Posterior vena cava (tissue), 2 donors: Measurements from ENCODE around the gene GTPBP3. TPM values are rescaled to one million over a fixed set of nuclear protein-coding genes. Genes with fewer than 3 reads are reported as not detected.

Experiments
- DNase-seq: peaks from one replicate; pipeline ENCODE4 v3.0.0-alpha.2; 2020; ENCODE audit warnings: low spot score
- intact Hi-C, 2 donors: fragments of 100-400 bp; cut with DNase I; formaldehyde crosslinking; loops; one replicate each; pipeline versions ENCODE4 v1.14.1 to v1.14.2; 2022 to 2023
- total RNA-seq, 2 donors: library from RNA; stranded (reverse); fragmentation: NEBNext Ultra II Directional; extraction: Animal tissue kit (Norgen Biotek cat#: 25700); gene quantifications; one replicate each; pipeline ENCODE4 v1.2.1, GENCODE V29; 2021
- donor health status: DM: yes; HTN: yes; CAD: no.
- donor health status: DM: yes; HTN: yes; CAD: no.

Gene GTPBP3
- total RNA-seq, 2 donors from 2014 or later, result 12.7 to 15.8 TPM

DNA sequence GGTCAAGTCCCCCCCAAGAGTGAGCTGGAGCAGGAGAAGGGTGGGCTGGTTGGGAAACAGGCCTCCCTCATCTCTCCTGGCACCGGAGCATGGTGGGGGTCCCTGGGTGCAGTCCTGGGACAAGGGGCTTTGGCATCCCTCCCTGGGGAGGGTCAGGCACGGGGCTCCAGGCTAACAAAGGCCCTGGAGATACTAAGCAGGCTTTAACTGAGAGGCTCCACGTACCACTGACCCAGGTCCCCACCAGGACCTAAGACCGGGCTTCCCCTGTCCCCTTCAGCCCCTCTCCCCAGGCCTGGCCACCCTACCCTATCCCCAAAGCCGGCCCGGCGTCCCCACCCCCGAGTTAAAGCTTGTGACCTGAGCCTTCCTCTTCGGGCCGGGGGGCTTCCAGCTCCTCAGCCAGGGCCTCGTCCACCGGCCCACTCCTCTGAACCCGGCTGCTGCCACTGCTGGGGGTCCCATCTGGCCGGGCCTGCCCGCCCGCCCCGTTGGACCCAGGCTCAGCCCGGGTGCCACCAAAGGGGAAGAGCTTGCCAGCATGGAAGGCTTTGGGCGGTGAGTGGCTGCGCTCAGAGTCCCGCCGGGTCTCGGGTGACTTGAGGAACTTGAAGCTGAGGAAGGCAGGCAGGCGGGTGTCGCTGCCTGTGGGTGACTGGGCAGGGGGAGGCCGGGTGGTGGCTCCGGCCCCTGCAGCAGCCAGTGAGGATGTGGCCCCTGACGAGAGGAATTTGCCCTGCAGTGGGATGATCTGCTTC is 12.8 kb upstream of the GTPBP3 start:
- intact Hi-C loops, result no loop called here
- no peak for DNase-seq

DNA sequence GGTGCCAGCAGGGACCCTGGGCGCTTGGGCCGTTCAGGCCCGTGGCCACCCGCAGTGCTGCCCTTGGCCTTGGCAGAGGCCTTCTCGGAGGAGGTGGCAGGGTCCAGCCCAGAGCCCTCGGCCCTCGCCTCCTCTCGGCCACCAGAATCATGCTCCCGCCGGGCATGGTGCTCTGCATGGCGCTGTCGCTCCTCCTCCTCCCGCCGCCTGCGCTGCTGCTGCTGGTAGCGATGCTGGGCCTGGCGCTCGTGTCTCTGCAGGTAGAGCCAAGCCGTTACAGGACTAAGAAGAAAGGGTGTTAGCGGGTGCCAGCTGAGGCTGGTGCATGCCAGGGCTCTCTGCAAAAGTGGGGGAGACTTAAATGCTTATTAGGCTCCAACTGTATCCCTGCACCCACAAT is 12.2 kb upstream of the GTPBP3 start:
- intact Hi-C loops, result no loop called here
- DNase-seq, result no peak

- DNase-seq, result no peak
- intact Hi-C loops, result no loop called here
These were observed 11.3 kb upstream of the GTPBP3 start for GRCh38 chr19:17325881-17326594.

GRCh38 chr19:17326595-17326966 is 10.8 kb upstream of the GTPBP3 start:
- intact Hi-C loops, result no loop called here
- DNase-seq, result no peak

DNA sequence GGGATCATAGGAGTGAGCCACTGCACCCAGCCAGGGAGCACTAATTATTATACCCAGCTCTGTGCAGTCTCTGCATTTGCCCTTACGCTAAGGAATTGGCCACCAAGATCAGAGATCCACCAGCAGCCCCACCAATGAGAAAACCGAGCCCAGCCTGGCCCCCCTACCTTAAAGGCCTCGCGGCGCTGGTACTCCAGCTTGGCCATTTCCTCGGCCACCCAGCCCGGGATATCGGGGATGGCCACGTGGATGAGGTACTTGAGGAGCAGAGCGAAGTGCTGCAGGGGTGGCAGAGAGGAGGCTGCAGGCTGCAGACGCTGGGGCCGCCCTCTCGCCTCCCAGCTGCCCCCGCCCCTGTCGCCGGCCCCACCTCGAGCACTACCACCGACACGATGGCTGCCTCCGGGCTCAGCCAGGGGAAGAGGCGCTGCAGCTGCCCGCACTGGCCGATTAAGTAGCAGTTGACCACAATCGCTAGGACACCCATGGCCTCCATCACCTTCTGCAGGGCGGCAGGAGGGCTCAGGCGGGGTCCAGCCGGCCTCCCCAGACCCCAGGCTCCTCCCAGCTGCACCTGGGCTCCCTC is 10.2 kb upstream of the GTPBP3 start:
- intact Hi-C loops, result no loop called here

DNA sequence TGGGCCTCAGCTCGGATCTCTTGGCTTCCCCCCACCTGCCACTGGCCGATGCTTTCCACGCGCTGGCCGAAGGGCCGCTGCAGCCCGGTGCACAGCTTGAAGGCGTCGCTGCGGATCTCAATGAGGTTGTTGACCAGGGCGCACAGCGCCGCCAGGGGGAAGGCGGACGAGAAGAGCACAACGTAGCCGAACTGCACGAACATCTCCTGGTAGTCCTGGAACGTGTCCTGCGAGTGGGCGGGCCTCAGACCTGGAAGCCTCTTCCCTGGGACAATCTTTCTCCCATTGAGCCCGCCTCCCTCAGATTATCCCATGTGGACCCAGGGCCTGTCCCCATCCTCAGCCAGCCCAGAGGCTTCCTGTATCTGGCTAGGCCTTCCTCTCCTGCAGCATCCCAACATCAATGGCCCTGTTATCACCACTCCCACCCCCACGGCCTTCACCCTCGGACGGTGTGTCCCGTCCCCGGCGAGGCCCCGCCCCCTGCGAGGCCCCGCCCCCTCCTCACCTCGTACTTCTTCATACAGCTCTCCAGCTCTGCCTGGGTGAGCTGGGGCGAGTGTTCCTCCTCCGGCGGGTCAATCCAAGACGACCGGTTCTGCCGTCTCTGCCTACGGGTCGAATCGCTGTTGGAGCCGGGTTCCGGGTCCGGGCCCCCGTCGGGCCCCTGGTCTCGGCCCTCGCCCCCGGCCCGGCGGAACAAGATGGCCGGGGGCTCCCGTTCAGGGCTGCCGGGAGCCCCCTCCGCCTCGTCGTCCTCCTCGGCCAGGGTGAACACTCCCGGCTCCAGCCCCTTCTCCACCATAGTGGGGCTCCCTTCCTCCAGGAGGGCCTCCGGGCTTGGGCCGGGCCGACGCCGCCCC is 9.5 kb upstream of the GTPBP3 start:
- intact Hi-C loops, result no loop called here
- no peak for DNase-seq

More for the DNA sequence above, 10.2 kb upstream of the GTPBP3 start:
- no peak for DNase-seq

GRCh38 chr19:17328517-17329365 is 8.6 kb upstream of the GTPBP3 start:
- no peak for DNase-seq
- intact Hi-C loops, result no loop called here

DNA sequence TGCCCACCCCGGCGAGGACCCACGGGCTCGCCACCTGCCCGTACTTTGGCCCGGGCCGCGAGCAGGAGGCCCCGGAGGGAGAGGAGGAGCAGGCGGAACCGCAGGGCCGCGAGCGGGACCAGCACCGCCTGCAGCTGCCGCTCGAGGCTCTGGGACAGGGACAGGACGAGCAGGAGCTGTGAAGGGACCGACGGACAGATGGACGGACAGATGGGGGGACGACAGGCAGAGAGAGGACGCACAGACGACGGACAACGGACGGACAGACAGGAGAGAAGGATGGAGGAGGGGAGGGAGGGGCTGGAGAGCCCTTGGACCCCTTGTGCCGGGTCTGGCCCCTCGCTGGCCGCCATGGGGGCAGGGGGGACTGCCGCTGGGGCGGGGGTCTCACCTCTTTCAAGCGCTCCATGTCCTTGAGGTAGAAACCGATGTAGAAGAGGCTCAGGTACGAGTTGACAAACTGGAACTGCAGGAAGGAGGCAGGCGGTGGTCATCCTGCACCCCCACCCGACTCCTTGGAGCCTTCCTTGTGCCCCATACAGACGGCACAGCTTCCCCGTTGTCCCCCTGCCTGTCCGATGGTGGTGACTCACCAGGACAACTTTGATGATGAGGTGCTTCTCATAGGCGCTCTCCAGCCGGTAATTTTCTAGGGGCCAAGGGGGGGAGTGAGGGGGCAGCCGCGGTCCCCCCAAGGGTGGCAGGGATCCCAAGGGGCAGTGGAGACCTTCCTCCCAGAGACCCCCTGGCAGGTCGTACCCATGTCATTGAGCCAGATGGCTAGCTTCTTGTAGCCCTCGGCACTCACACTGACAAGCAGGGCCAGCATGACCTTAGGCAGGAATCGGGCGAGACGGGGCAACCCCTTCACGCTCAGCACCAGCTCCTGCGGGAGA is 7.7 kb upstream of the GTPBP3 start:
- DNase-seq, result no peak
- intact Hi-C loops, result loop anchor here in 1 of 2 donors (10.0 kb wide), 1 partner anchor 795 kb away; no protein-coding TSS in a partner anchor

- intact Hi-C loops, result loop anchor here in 1 of 2 donors (10.0 kb wide), 1 partner anchor 794 kb away; no protein-coding TSS in a partner anchor
- no peak for DNase-seq
These were observed 6.9 kb upstream of the GTPBP3 start for GRCh38 chr19:17330262-17331044.

GRCh38 chr19:17331045-17331558 is 6.3 kb upstream of the GTPBP3 start:
- intact Hi-C loops, result loop anchor here in 1 of 2 donors (10.0 kb wide), 1 partner anchor 794 kb away; no protein-coding TSS in a partner anchor
- no peak for DNase-seq

GRCh38 chr19:17332360-17332676 is 5.0 kb upstream of the GTPBP3 start:
- intact Hi-C loops, result loop anchor here in 1 of 2 donors (10.0 kb wide), 1 partner anchor 792 kb away; no protein-coding TSS in a partner anchor
- no peak for DNase-seq

DNA sequence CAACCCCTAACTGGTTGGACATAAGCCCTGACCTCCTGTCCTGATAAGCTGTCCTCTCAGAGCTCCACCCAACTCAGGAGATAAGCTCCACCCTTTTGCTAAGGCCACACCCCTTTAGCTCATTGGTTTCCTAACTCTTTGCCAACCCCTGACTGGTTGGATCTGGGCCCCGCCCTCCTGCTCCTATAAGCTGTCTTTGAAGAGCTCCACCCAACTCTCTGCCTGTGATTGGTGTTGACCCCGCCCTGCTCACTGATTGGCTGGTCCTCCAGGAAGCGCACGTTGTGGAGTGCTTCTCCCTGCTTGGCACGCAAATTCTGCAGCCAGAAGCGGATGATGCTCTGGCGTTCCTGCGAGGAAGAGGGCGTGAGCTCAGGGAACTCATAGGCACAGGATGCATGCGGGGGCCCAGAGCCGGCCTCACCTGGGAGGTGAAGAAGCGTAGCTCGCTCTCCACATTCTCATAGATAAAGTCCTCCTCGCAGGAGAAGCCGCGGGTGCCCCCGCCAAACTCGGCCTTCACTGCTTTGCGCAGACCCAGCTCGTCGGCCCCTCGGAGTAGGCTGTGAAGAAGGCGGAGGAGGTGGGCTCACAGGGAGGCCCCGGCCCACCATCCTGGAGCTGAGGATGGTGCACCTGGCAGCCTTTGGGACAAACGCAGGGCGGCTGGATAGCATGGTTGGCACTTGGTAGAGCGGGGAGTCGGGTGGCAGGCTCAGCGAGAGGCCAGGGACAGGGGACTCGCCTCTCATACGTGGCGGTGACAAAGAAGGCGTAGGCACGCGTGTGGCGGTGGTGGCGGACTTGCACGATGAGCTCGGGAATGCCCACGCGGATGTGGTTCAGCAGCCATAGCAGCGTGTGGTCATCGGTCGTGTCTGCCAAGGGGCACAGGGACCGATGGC is 4.4 kb upstream of the GTPBP3 start:
- intact Hi-C loops, result loop anchor here in 1 of 2 donors (10.0 kb wide), 1 partner anchor 792 kb away; no protein-coding TSS in a partner anchor
- no peak for DNase-seq

GRCh38 chr19:17333611-17334413 is 3.5 kb upstream of the GTPBP3 start:
- DNase-seq, result no peak
- intact Hi-C loops, result loop anchor here in 1 of 2 donors (10.0 kb wide), 1 partner anchor 791 kb away; no protein-coding TSS in a partner anchor
